T-cell (primary cell): ENCODE measurements around the gene DDIT3. TPM values are rescaled to one million over a fixed set of nuclear protein-coding genes. Genes with fewer than 3 reads are reported as not detected.

Source experiments
- ATAC-seq, 4 experiments: fragments of 200-7000 bp in 3 of 4; fragments of 150-1000 bp in 1 of 4; cut with Tn5 transposase; replicated peaks in 1 of 4; 1 replicate in 3 of 4; 2 replicates in 1 of 4; pipeline ENCODE4 v1.10.0; 2021; ENCODE audit warnings: moderate library complexity in 3 of 4, mild to moderate bottlenecking in 2 of 4, moderate number of reproducible peaks in 1 of 4
- CTCF ChIA-PET, 2 donors: fragments of 300-600 bp; sonication (Branson Sonifier 250); formaldehyde crosslinking; loops; one replicate each; lab custom pipeline; 2022; ENCODE audit warnings: antibody characterized with exemption in 2 of 2; lab: Charles Lee
- POLR2A ChIA-PET, 2 donors: fragments of 300-600 bp; sonication (Branson Sonifier 250); formaldehyde crosslinking; loops; one replicate each; lab custom pipeline; 2022; ENCODE audit warnings: antibody characterized with exemption in 2 of 2; lab: Charles Lee
- DNase-seq, 35 experiments: peaks; one replicate each; pipeline versions ENCODE4 v3.0.0 to v3.0.0-alpha.2; 2013 to 2023
- H3K27ac ChIP-seq: one replicate; pipeline ENCODE4 v1.5.1; 2013; ENCODE audit warnings: low read length
- H3K27me3 ChIP-seq, 2 experiments: replicated peaks in 1 of 2; 1 replicate in 1 of 2; 2 replicates in 1 of 2; pipeline versions ENCODE4 v1.6.1 to v1.7.0; 2013; ENCODE audit warnings: low read length in 1 of 2, mixed read lengths in 1 of 2; ENCODE audit not compliant: control insufficient read depth in 2 of 2, insufficient read depth in 2 of 2; ENCODE audit errors: extremely low read depth in 1 of 2
- H3K36me3 ChIP-seq, 2 donors: 1 replicate in 1 of 2; 2 replicates in 1 of 2; pipeline versions ENCODE4 v1.6.1 to v1.7.0; 2013; ENCODE audit warnings: low read length in 1 of 2; ENCODE audit not compliant: control insufficient read depth in 2 of 2, insufficient read depth in 1 of 2; ENCODE audit errors: extremely low read depth in 1 of 2
- H3K4me1 ChIP-seq, 2 experiments: 1 replicate in 1 of 2; 2 replicates in 1 of 2; pipeline versions ENCODE4 v1.6.1 to v1.7.0; 2013; ENCODE audit warnings: low read length in 2 of 2, mixed read lengths in 1 of 2; ENCODE audit not compliant: insufficient read depth in 2 of 2, control insufficient read depth in 1 of 2; ENCODE audit errors: extremely low read depth in 1 of 2
- H3K4me3 ChIP-seq, 2 donors: 1 replicate in 1 of 2; 2 replicates in 1 of 2; pipeline versions ENCODE4 v1.5.1 to v1.7.0; 2013; ENCODE audit warnings: mild to moderate bottlenecking in 2 of 2, low read length in 1 of 2, moderate library complexity in 1 of 2; ENCODE audit not compliant: control insufficient read depth in 1 of 2; ENCODE audit errors: extremely low read depth in 1 of 2
- H3K9me3 ChIP-seq: 2 replicates; pipeline ENCODE4 v1.7.0; 2013
- H3K27ac Mint-ChIP-seq, 2 donors: one replicate each; pipeline ENCODE4 v1.8.0; 2020 to 2021; ENCODE audit warnings: mild to moderate bottlenecking in 2 of 2, mixed read lengths in 2 of 2
- H3K27me3 Mint-ChIP-seq, 2 donors: one replicate each; pipeline ENCODE4 v1.8.0; 2021 to 2022; ENCODE audit warnings: mixed read lengths in 2 of 2
- H3K36me3 Mint-ChIP-seq: one replicate; pipeline ENCODE4 v1.8.0; 2021; ENCODE audit warnings: mixed read lengths
- H3K4me1 Mint-ChIP-seq, 3 donors: one replicate each; pipeline ENCODE4 v1.8.0; 2020 to 2022; ENCODE audit warnings: mixed read lengths in 3 of 3, mild to moderate bottlenecking in 1 of 3
- H3K4me3 Mint-ChIP-seq, 3 donors: one replicate each; pipeline ENCODE4 v1.8.0; 2020 to 2022; ENCODE audit warnings: mild to moderate bottlenecking in 3 of 3, mixed read lengths in 3 of 3, moderate library complexity in 3 of 3
- H3K9me3 Mint-ChIP-seq, 3 donors: one replicate each; pipeline ENCODE4 v1.8.0; 2020 to 2022; ENCODE audit warnings: mixed read lengths in 3 of 3
- WGBS: methylation state at CpG from one replicate; pipeline ENCODE4 v1.1.5; 2013; ENCODE audit warnings: missing lambda C conversion rate; ENCODE audit not compliant: insufficient coverage; 5-methylcytosine and 5-hydroxymethylcytosine counted together
- total RNA-seq, 35 experiments: library from RNA in 6 of 35; stranded (reverse) in 6 of 35; fragments of 120-200 nt in 1 of 35; gene quantifications; one replicate each; pipeline versions ENCODE4 v1.2.1 to v1.2.4 and lab custom pipeline; 2013 to 2026

Gene DDIT3
- total RNA-seq, 5 donors from 2014 or later (not counting 1 experiment from before 2014, with no cell fraction given) = 34.5 to 93.5 (median 40.7) TPM

GRCh38 chr12:57469296-57470164, 50.8 kb downstream of the DDIT3 start:
- H3K27me3 Mint-ChIP-seq = no peaks in the 10 kb centered on the region
- ATAC-seq = no peak
- peaks cover 35 to 52% (median 44%) of the 10 kb centered on the region in 3 donors for H3K4me1 Mint-ChIP-seq

DNA sequence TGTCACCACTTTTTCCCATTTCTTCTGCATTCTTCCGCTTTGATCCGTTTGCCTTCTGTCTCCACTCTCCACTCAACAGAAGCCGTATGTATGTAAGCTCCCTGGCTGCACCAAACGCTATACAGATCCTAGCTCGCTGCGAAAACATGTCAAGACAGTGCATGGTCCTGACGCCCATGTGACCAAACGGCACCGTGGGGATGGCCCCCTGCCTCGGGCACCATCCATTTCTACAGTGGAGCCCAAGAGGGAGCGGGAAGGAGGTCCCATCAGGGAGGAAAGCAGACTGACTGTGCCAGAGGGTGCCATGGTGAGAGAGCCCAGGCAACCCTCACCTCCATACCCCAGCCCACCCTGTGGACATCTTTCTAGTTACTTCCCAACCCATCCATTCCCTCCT, 52.4 kb downstream of the DDIT3 start:
- Mint-ChIP-seq H3K9me3 (no peaks in the 10 kb centered on the region), H3K27me3 (no peaks in the 10 kb centered on the region), H3K4me3 (no peak overlapping the region), H3K27ac (peak overlapping the region; percentile 65 to 75), H3K4me1 (peaks cover 26 to 38% (median 36%) of the 10 kb centered on the region in 3 donors), H3K36me3 (peaks cover 38% of the 10 kb centered on the region)
- peaks cover 0 to 29% of the 10 kb centered on the region in 2 experiments for H3K4me1 ChIP-seq
- WGBS = 90% methylated on average over 10 of the region's 11 CpGs
- no peak for DNase-seq
- no peaks in the 10 kb centered on the region for H3K9me3 ChIP-seq
- peaks cover 0 to 7% of the 10 kb centered on the region in 2 experiments for H3K27me3 ChIP-seq
- H3K36me3 ChIP-seq = peaks cover 16 to 46% of the 10 kb centered on the region in 2 donors
- ChIA-PET POLR2A (no interaction called here), CTCF (interaction anchor here in 1 of 2 donors (0.6 kb wide), 1 partner anchor 8 kb away, joined by 6 read pairs; the partner anchor contains the start of gene GLI1)
- no peak overlapping the region for H3K4me3 ChIP-seq
- no peak overlapping the region for H3K27ac ChIP-seq
- ATAC-seq = no peak

More at GRCh38 chr12:57469296-57470164, 50.8 kb downstream of the DDIT3 start:
- H3K4me3 Mint-ChIP-seq = no peak overlapping the region
- peak overlapping the region in 1 of 2 donors; percentile 11 for H3K27ac Mint-ChIP-seq
- no peak overlapping the region for H3K4me3 ChIP-seq
- peaks cover 16 to 59% of the 10 kb centered on the region in 2 donors for H3K36me3 ChIP-seq
- no peaks in the 10 kb centered on the region for H3K9me3 ChIP-seq
- no peak overlapping the region for H3K27ac ChIP-seq
- WGBS = 92% methylated on average over 9 of the region's 10 CpGs
- H3K9me3 Mint-ChIP-seq = no peaks in the 10 kb centered on the region
- no peak for DNase-seq
- ChIA-PET POLR2A (interaction anchor here in 1 of 2 donors (0.5 to 0.7 kb wide), 2 partner anchors 139 to 208 kb away, joined by 3 to 5 read pairs; no protein-coding TSS in a partner anchor), CTCF (no interaction called here)
- peaks cover 0 to 2% of the 10 kb centered on the region in 2 experiments for H3K27me3 ChIP-seq
- peaks cover 0 to 41% of the 10 kb centered on the region in 2 experiments for H3K4me1 ChIP-seq
- H3K36me3 Mint-ChIP-seq = peaks cover 51% of the 10 kb centered on the region

GRCh38 chr12:57467212-57467874, 53.0 kb downstream of the DDIT3 start:
- peaks cover 33% of the 10 kb centered on the region for H3K36me3 Mint-ChIP-seq
- peaks cover 0 to 5% of the 10 kb centered on the region in 2 donors for H3K27me3 Mint-ChIP-seq
- no peaks in the 10 kb centered on the region for H3K9me3 Mint-ChIP-seq
- ChIA-PET CTCF (no interaction called here), POLR2A (no interaction called here)
- H3K27ac Mint-ChIP-seq = peak overlapping the region; percentile 55 to 65
- peaks cover 26 to 38% (median 36%) of the 10 kb centered on the region in 3 donors for H3K4me1 Mint-ChIP-seq
- Histone ChIP-seq H3K9me3 (no peaks in the 10 kb centered on the region), H3K4me1 (peaks cover 2 to 30% of the 10 kb centered on the region in 2 experiments), H3K27ac (no peak overlapping the region), H3K36me3 (peaks cover 16 to 41% of the 10 kb centered on the region in 2 donors), H3K27me3 (peaks cover 0 to 7% of the 10 kb centered on the region in 2 experiments), H3K4me3 (no peak overlapping the region)
- WGBS = 95% methylated on average over 11 of the region's 12 CpGs
- no peak overlapping the region for H3K4me3 Mint-ChIP-seq
- DNase-seq = no peak
- ATAC-seq = no peak

Other genes with a start within 250 kb of the DDIT3 start
- gene R3HDM2, start 89.5 kb downstream of the DDIT3 start, total RNA-seq = 100 to 1,000 TPM in 2 of 5 donors, 10 to 100 TPM in 3; 88.3 to 122 (median 94.7) TPM
- gene INHBC, start 85.7 kb downstream of the DDIT3 start, total RNA-seq = under 1 TPM in 3 of 5 donors, not detected in 2; 0.13 to 0.23 (median 0.18) TPM
- gene INHBE, start 65.2 kb downstream of the DDIT3 start, total RNA-seq = under 1 TPM in 3 of 5 donors, not detected in 2; 0.09 to 0.13 (median 0.12) TPM
- 1 to 10 TPM in 2 of 5 donors, under 1 TPM in 3; 0.53 to 1.6 (median 0.82) TPM for gene GLI1, start 60.7 kb downstream of the DDIT3 start, total RNA-seq
- gene ARHGAP9, start 40.6 kb downstream of the DDIT3 start, total RNA-seq = 100 to 1,000 TPM; 198 to 413 (median 243) TPM
- gene MARS1, start 32.4 kb downstream of the DDIT3 start, total RNA-seq = 100 to 1,000 TPM; 167 to 350 (median 320) TPM
- 100 to 1,000 TPM; 109 to 122 (median 114) TPM for gene MBD6, start 2.3 kb upstream of the DDIT3 start, total RNA-seq
- gene DCTN2, start 26.7 kb upstream of the DDIT3 start, total RNA-seq = 10 to 100 TPM; 60.1 to 81.9 (median 71.5) TPM
- 1 to 10 TPM in 2 of 5 donors, under 1 TPM in 3; 0.83 to 1.8 (median 0.92) TPM for gene KIF5A, start 29.5 kb upstream of the DDIT3 start, total RNA-seq
- gene PIP4K2C, start 70.7 kb upstream of the DDIT3 start, total RNA-seq = 10 to 100 TPM; 21.7 to 30.9 (median 27.9) TPM
- 10 to 100 TPM; 27.1 to 37.2 (median 30.4) TPM for gene DTX3, start 84.3 kb upstream of the DDIT3 start, total RNA-seq
- 1 to 10 TPM in 1 of 5 donors, under 1 TPM in 4; 0.67 to 1.4 (median 0.84) TPM for gene ARHGEF25, start 90.9 kb upstream of the DDIT3 start, total RNA-seq
- under 1 TPM in 3 of 5 donors, not detected in 2; 0.16 to 0.54 (median 0.26) TPM for gene B4GALNT1, start 112.7 kb upstream of the DDIT3 start, total RNA-seq
- 100 to 1,000 TPM; 135 to 181 (median 164) TPM for gene OS9, start 173.6 kb upstream of the DDIT3 start, total RNA-seq
- 10 to 100 TPM; 43.2 to 74.6 (median 66.4) TPM for gene AGAP2, start 218.2 kb upstream of the DDIT3 start, total RNA-seq
- gene TSPAN31, start 224.5 kb upstream of the DDIT3 start, total RNA-seq = 10 to 100 TPM; 12.8 to 25.6 (median 15.5) TPM
- 10 to 100 TPM; 24.1 to 53.9 (median 46.2) TPM for gene CDK4, start 231.8 kb upstream of the DDIT3 start, total RNA-seq
- 10 to 100 TPM; 45.4 to 72.9 (median 71.7) TPM for gene MARCHF9, start 234.6 kb upstream of the DDIT3 start, total RNA-seq
- 1 to 10 TPM in 3 of 5 donors, under 1 TPM in 2; 0.76 to 2.1 (median 1.2) TPM for gene CYP27B1, start 246.6 kb upstream of the DDIT3 start, total RNA-seq